Lower lobe of right lung (tissue), 2 donors: ENCODE measurements around the gene PLA2G4F. TPM values are rescaled to one million over a fixed set of nuclear protein-coding genes. Genes with fewer than 3 reads are reported as not detected.

Source experiments
- ATAC-seq, 2 donors: fragments of 200-7000 bp; cut with Tn5 transposase; one replicate each; pipeline ENCODE4 v1.9.1; 2020 to 2022; ENCODE audit warnings: mild to moderate bottlenecking in 2 of 2, moderate library complexity in 2 of 2
- DNase-seq: peaks from one replicate; pipeline ENCODE4 v3.0.0-alpha.2; 2020
- H3K27ac ChIP-seq: fragments of 200-600 bp; one replicate; pipeline ENCODE4 v1.8.0; 2022
- H3K27me3 ChIP-seq: fragments of 200-600 bp; one replicate; pipeline ENCODE4 v1.8.0; 2022; ENCODE audit warnings: low read depth
- H3K36me3 ChIP-seq: fragments of 200-600 bp; one replicate; pipeline ENCODE4 v1.8.0; 2022; ENCODE audit warnings: mild to moderate bottlenecking
- H3K4me1 ChIP-seq: fragments of 200-600 bp; one replicate; pipeline ENCODE4 v1.8.0; 2022
- H3K4me3 ChIP-seq: fragments of 200-600 bp; one replicate; pipeline ENCODE4 v1.8.0; 2022; ENCODE audit warnings: mild to moderate bottlenecking
- H3K9me3 ChIP-seq: fragments of 200-600 bp; one replicate; pipeline ENCODE4 v1.8.0; 2022
- CTCF ChIP-seq: fragments of 200-600 bp; IDR thresholded peaks from one replicate; pipeline ENCODE4 v1.8.0; 2022; ENCODE audit warnings: antibody characterized with exemption, mild to moderate bottlenecking
- intact Hi-C: fragments of 100-400 bp; cut with DNase I; formaldehyde crosslinking; loops from one replicate; pipeline ENCODE4 v1.11.0; 2022
- long read RNA-seq: library from polyadenylated mRNA; unstranded; transcript quantifications from one replicate; pipeline ENCODE4 v2.0.0, GENCODE V29; 2021
- total RNA-seq: library from RNA; stranded (reverse); fragmentation: NEBNext Ultra II Directional; extraction: Animal tissue kit (Norgen Biotek cat#: 25700); gene quantifications from one replicate; pipeline ENCODE4 v1.2.1, GENCODE V29; 2021
- donor health status: DM: no; HTN: yes; CAD: no; lungs with severe emphysema.

Gene PLA2G4F
- 99.0 TPM for total RNA-seq
- long read RNA-seq, full-length matches to known transcripts = 21 of 69 reads
- long read RNA-seq, partial matches to known transcripts = 26 of 69 reads
- long read RNA-seq, other reads (novel, unspliced or antisense) = 22 of 69 reads

GRCh38 chr15:42156243-42156922 is at the start of gene PLA2G4F:
PLA2G4F (minus strand) TSS chr15:42156636; CDS start chr15:42156549, 87 bp downstream.
- intact Hi-C loops = no loop called here
- DNase-seq = peak; percentile 78
- Histone ChIP-seq H3K36me3 (peaks cover 27% of the 10 kb centered on the region), H3K4me3 (peak within 1 kb of the TSS; percentile 48), H3K4me1 (peaks cover 19% of the 10 kb centered on the region), H3K9me3 (no peaks in the 10 kb centered on the region), H3K27ac (peak within 1 kb of the TSS; percentile 67), H3K27me3 (no peaks in the 10 kb centered on the region)
- no peak for TF ChIP-seq CTCF
- ATAC-seq = peak; percentile 62 to 65

- Histone ChIP-seq H3K4me3 (no peak overlapping the region), H3K4me1 (peaks cover 28% of the 10 kb centered on the region), H3K27me3 (no peaks in the 10 kb centered on the region), H3K36me3 (peaks cover 19% of the 10 kb centered on the region), H3K27ac (no peak overlapping the region), H3K9me3 (no peaks in the 10 kb centered on the region)
- no peak for TF ChIP-seq CTCF
- intact Hi-C loops = no loop called here
- DNase-seq (no peak), ATAC-seq (no peak)
Observed at GRCh38 chr15:42203891-42204290, 47.5 kb upstream of the PLA2G4F start.

GRCh38 chr15:42202653-42203052 is 46.2 kb upstream of the PLA2G4F start:
- Histone ChIP-seq H3K4me3 (no peak overlapping the region), H3K9me3 (no peaks in the 10 kb centered on the region), H3K36me3 (peaks cover 32% of the 10 kb centered on the region), H3K27me3 (no peaks in the 10 kb centered on the region), H3K4me1 (peaks cover 23% of the 10 kb centered on the region), H3K27ac (no peak overlapping the region)
- no peak for ATAC-seq
- TF ChIP-seq CTCF = no peak
- no peak for DNase-seq
- intact Hi-C loops = no loop called here

- no peak overlapping the region for H3K4me3 ChIP-seq
- H3K9me3 ChIP-seq = no peaks in the 10 kb centered on the region
- intact Hi-C loops = no loop called here
- no peak for DNase-seq
- peaks cover 36% of the 10 kb centered on the region for H3K36me3 ChIP-seq
- ATAC-seq = no peak
- H3K27ac ChIP-seq = no peak overlapping the region
- H3K27me3 ChIP-seq = no peaks in the 10 kb centered on the region
- H3K4me1 ChIP-seq = peaks cover 17% of the 10 kb centered on the region
- TF ChIP-seq CTCF = no peak
Observed at GRCh38 chr15:42201801-42202200, 45.4 kb upstream of the PLA2G4F start.

GRCh38 chr15:42199126-42199525 is 42.7 kb upstream of the PLA2G4F start:
- DNase-seq (no peak), ATAC-seq (no peak)
- H3K9me3 ChIP-seq = no peaks in the 10 kb centered on the region
- intact Hi-C loops = no loop called here
- no peak overlapping the region for H3K4me3 ChIP-seq
- peaks cover 6% of the 10 kb centered on the region for H3K4me1 ChIP-seq
- TF ChIP-seq CTCF = no peak
- no peaks in the 10 kb centered on the region for H3K27me3 ChIP-seq
- H3K36me3 ChIP-seq = peaks cover 40% of the 10 kb centered on the region
- H3K27ac ChIP-seq = no peak overlapping the region
